G401.6 (cell line): ENCODE data around the gene FCHO1.
"Not testable (repeated sequence)": the region's sequence is repeated elsewhere in the genome, so short reads cannot be mapped to it uniquely, and the experiment has no call there.

ENCODE experiments used
- FAIRE-seq: peaks from 2 replicates; lab custom pipeline; 2012; peaks lifted over from hg19 to GRCh38; lab: Jason Lieb, UNC

The FCHO1 gene

DNA sequence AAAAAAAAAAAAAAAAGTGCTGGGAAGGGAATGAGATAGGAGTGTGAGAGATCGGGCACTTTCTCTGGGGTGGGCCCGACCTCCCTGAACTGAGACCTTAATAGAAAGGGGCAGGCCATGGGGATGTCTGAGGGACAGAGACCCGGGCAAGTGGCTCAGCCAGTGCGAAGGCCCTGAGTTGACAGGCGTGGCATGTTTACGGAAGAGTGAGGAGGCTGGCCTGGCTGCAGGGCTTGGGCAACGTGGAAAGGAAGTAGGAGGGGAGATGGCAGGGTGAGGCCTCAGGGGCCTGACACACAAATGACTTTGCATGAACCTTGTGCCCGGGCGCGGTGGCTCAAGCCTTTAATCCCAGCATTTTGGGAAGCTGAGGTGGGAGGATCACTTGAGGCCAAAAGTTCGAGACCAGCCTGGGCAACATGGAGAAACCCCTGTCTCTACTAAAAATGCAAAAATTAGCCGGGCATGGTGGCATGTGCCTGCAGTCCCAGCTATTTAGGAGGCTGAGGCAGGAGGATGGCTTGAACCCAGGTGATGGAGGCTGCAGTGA is 13.9 kb downstream of the FCHO1 start:
- FAIRE-seq = no peak

DNA sequence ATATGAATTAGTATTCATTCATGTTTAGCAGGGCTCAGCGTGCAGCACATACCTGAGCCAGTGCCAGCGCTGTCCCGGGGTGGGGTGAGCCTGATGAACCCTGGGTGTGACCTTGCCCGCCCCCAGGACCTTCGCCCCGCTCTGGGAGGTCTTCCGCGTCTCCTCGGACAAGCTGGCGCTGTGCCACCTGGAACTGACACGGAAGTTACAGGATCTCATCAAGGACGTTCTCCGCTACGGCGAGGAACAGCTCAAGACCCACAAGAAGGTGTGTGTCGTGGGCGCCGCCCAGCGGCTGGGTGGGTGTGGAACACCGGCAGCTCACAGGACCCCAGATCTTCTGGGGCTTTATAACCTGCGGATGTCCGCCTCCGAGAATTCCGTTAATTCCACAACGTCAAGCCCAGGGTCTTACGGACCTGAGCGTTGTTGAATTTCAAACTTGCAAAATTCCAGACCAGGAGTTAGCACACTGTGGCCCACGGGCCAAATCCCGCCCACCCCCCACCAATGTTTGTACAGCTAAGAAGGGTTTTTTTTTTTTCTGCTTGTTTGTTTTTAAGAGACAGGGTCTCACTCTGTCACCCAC is 15.4 kb downstream of the FCHO1 start:
- peak; percentile 93 for FAIRE-seq

DNA sequence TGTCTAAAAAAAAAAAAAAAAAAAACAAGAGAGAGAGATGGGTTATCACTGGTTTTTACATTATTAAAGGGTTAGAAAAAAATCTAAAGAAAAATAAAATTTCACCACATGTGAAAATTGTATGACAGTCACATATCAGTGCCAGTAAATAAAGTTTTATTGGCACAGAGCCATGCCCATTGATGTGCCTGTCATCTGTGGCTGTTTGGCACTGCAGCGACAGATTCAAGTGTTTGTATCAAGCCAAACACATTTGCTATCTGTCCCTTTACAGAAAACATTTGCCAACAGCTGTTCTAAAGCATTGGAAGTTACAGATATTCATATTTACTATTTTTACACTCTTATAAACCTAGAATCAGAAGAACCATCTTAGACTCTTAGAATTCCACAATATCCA is 16.3 kb downstream of the FCHO1 start:
- no peak for FAIRE-seq

DNA sequence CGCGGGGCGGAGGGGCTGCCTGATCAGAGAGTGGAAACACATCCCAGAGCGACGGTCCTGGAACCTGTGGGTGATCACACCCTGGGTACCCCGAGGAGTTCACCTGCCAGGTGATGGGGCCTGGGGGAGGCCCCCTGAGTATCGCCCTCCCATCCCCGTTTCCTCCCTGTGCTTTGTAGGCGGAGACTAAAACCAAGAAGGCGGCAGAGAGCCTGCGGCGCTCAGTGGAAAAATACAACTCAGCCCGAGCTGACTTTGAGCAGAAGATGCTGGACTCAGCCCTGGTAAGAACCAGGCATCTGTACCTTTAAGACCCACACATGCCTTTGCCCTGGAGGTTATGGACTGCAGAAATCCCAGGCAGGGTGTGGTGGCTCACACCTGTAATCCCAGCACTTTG is 19.3 kb downstream of the FCHO1 start:
- no peak for FAIRE-seq

DNA sequence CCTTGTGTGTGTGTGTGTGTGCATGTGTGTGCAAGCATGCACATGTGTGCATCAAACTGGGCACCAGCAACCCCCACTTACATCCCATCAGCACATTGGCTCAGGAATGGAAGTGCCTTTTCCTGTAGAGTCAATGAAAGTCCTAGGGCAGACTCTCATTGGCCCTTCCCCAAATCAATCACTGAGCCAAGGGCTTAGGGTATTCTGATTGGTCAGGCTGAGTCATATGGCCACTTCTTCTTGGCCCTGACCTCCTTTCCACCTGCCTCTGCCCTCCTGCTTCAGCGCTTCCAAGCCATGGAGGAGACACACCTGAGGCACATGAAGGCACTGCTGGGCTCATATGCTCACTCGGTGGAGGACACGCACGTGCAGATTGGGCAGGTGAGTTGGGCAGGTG is 20.9 kb downstream of the FCHO1 start:
- FAIRE-seq = no peak

DNA sequence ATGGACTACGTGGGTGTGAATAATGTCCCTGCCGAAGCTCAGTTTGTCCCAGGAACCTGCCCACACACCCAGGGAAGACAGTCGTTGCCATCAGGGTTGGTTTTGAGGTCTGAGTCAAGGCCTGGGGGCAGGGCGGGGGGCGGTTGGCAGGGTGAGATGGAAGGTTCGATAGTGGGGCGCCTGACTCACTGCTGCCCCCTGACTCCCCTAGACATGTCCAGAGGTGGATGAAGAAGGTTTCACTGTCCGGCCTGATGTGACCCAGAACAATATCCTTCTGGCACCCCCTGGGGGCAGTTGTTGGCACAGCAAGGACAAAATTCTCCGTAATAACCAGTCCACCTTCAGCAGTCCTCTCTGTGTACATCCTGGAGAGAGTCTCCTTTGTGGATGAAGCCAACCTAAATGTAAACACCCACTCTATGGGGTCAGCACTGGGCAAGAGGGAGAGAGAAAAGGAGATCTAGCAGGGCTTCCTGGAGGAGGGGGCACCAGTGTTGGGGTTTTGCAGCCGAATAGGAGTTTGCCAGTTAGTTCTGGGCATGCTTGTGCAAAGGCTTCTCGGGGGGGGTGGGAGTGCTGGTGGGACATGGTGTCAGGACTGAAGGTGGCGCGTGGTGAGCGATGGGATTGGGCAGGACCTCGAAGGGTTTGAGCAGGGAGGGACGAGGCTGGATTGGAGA is 24.1 kb downstream of the FCHO1 start:
- peak; percentile 81 for FAIRE-seq

DNA sequence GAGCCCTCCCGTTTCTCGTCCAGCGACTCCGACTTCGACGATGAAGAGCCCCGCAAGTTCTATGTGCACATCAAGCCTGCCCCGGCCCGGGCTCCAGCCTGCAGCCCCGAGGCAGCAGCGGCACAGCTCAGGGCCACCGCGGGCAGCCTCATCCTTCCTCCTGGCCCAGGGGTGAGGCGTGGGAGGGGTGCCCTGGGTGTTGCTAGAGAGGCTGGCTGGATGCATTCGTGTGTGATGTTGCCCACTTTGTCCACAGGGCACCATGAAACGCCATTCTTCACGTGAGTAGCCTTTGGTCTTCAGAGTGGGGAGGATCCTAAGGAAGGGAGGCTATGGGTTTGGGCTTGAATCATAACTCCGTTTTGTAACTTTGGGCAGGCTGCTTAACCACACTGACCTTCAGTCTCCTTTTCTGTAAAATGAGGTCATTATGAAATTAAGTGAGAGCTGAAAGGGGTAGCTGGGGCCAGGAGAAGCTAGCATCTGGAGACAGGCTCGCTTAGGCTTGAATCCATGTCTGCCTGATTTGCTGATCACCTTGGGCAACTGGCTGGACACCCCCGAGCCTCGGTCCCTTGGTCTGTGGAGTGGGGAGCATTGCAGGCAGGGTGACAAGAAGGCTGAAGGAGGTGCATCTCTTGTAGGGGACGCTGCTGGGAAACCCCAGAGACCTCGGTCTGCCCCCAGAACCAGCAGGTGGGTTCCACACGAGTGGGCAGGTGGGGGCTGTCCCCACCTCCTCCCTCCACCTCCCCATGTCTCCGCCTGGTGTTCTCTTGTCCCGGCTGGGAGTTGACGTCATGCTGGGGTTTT is 24.9 kb downstream of the FCHO1 start:
- FAIRE-seq = no peak

DNA sequence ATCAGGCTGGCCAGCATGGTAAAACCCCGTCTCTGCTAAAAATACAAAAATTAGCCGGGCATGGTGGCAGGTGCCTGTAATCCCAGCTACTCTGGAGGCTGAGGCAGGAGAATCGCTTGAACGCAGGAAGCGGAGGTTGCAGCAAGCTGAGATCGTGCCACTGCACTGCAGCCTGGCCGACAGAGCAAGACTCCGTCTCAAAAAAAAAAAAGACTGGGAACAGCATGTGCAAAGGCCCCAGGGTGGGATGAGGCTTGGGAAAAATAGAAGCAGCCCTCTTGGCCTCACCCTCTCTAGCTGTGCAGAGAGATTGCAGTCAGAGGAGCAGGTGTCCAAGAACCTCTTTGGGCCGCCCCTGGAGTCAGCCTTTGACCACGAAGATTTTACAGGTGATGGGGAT is 26.6 kb downstream of the FCHO1 start:
- FAIRE-seq = not testable (repeated sequence)

DNA sequence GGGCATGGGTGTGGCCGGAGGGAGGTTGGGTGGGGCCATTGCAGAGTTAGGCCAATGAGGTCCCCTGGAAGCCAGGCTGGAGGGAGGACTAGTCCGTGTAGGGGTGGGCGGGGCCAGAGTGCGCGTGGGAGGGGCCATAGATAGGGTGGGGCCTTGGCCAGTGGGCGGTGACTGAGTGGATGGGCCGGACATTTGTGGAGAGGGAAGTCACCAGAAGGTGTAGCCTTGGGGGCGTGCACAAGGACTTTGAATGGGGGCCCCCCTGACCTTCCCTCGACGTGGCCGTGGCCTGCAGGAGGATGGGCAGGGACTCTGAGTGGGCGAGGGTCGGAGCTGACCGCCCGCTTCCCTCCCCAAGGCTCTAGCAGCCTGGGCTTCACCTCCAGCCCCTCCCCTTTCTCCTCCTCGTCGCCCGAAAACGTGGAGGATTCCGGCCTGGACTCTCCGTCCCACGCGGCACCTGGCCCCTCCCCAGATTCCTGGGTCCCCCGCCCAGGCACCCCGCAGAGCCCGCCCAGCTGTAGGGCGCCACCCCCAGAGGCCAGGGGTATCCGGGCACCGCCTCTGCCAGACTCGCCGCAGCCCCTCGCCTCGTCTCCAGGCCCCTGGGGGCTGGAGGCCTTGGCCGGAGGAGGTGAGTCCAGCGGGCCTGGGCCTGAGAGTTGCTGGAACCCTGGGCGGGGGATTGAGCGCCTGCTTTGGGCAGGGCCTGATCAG is 27.1 kb downstream of the FCHO1 start:
- no peak for FAIRE-seq

DNA sequence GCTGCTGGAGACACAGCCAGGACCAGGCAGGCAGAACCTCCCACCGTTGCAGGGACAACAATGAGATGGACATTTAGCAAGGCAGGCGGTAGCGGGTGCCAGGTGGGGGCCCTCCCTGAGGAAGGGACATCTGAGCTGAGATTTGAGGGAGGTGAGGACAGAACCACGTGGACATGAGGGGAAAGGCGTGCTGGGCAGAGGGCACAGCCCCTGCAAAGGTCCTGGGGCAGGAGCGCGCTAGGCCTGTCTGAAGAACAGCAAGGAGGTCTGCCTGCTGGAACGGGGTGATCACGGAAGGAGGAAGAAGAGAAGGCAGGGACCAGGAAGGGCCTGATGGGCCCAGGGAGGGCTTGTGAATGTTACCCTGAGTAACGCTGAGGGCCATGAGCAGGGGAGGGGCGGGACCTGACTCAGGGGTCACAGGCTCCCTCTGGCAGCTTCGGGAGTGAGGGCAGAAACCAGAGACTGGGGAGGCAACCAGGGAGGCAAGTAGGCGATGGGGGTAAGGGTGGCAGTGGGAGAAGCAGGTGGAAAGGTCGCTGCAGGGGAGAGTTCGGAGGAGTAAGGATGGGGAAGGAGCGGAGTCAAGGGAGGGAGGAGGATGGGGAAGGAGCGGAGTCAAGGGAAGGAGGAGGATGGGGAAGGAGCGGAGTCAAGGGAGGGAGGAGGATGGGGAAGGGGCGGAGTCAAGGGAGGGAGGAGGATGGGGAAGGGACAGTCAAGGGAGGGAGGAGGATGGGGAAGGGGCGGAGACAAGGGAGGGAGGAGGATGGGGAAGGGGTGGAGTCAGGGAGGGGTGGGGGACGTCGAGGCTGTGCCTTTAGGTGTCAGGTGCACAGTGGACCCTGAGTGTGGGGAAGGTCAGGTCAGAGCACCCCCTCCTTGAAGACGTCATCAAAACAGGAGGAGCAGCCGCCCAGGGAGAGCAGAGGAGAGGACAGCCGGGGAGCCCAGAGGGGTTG is 28.0 kb downstream of the FCHO1 start:
- no peak for FAIRE-seq

DNA sequence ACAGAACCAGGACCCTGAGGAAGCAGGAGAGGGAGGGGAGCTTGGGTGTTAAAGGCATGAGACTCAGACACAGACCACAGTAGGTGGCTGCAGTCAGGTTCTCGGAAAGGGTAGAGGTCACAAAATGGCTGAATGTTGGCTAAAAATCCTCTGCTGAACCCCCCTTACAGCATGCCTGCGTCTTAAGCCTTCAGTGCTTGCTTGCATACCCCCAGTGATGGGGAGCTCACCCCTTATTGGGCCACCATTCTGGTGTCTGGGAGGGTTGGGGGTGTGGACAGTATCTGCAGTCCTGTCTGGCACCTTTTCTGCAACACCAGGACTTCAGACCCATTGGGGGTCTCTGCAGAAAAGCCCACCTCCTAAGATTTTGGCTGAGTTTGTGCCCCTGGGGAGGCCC is 29.5 kb downstream of the FCHO1 start:
- FAIRE-seq = no peak

DNA sequence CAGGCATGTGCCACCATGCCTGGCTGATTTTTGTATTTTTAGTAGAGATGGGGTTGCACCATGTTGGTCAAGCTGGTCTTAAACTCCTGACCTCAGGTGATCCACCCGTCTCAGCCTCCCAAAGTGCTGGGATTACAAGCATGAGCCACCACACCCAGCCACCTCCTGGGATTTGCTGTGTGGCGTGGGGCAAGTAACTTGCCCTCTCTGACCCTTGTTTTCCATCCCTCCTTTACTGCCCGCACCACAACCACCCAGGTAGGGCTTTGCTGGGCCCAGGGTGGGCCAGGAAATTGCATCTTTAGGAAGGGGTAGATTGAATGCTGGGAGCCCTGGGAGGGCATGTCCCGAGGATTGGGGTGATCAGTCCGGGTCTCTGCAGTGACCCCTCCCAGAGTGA is 32.4 kb downstream of the FCHO1 start:
- FAIRE-seq = not testable (repeated sequence)

DNA sequence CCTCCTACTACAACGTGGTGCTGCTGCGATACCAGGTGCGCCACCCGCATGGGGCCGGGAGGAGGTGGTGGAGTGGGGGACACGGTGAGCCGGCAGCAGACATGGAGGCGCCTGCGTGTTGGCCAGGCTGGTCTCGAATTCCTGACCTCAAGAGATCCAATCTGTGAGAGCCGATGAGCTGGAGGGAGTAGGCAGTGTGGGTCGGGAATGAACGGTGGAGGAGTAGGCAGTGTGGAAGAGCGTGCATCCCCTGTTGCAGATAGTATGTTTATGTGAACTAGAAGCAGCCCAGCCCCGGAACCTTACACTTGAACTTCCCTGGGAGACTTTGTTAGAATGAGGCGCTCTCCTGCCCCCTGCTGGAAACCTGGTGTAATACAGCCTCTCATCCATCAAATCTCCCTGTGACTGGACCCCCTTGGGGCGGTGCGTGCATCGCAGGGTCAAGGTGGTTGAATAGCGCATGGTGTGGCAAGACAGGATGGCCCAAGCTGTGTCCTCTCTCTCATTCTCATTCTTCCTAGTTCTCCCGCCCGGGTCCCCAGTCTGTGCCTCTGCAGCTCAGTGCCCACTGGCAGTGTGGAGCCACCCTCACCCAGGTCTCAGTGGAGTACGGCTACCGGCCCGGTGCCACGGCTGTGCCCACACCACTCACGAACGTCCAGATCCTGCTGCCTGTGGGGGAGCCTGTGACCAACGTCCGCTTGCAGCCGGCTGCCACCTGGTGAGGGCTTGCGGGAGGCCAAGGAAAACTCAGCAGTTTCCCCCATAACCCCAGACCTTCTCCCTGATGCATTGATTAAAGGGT is 33.1 kb downstream of the FCHO1 start:
- peak; percentile 91 for FAIRE-seq

DNA sequence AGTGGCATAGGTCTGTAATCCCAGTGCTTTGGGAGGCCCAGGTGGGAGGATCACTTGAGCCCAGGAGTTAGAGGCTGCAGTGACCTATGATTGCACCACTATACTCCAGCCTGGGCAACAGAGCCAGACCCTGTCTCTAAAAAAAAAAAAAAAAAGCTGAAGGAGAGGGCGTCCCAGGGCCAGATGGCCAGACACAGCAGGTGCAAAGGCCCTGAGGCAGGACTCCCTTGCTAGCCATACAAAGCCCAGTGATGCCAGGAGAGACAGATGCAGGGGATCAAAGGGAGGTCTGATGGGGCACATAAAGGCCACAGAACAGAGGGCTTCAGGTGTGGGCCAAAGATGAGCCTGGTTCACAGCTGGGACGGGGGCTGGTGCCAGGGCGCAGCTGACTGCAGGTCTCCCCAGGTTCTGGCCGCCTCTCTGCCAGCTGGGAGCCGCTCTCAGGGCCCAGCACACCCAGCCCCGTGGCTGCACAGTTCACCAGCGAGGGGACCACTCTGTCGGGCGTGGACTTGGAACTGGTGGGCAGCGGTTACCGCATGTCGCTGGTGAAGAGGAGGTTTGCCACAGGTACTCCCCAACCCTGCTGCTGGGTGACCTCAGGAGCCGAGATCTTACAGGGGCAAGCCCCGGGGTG is 36.1 kb downstream of the FCHO1 start:
- FAIRE-seq = no peak

DNA sequence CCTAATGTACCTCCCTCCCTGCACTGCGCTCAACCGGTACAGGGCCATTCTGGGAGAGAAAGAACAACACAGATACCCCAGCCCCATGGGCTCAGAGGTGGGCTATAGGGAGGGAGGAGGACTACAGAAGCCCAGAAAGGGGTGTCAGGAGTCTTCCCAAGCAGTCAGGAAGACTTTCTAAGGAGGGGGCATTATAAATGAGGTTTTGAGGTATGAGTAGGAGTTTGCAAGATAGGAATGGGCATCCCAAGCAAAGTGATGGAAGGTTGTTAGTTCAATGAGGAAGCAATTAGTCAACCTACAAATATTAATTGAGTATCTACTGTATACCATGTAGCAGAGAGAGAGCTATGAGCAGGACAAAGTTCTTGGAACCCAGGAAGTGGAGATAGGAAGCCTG is 37.4 kb downstream of the FCHO1 start:
- no peak for FAIRE-seq

DNA sequence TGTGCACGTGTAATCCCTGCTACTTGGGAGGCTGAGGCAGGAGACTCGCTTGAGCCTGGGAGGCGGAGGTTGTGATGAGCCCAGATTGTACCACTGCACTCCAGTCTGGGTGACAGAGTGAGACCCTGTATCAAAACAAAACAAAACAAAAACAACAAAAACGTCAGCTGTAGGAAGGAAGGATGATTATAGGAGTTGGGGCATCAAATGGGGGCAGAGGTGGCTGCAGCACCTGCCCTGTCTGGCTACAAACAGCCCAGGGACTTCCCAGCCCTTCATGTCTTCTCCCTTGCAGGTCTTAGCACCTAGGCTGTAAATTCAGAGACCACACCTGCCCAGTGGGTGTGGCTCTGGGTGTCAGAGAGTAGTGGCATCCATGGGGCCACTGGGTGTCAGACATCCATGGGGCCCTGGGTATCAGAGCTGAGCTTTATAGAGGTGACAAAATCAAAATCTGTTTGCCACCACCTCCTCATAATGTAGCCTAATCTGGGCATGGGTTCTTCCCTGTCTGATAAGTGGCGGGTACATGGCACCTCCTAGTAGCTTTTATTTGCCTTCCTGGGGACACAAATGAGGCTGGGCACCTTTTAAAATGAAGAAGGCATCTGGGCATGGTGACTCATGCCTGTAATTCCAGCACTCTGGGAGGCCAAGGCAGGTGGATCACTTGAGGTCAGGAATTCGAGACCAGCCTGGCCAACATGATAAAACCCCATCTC is 38.9 kb downstream of the FCHO1 start:
- no peak for FAIRE-seq

DNA sequence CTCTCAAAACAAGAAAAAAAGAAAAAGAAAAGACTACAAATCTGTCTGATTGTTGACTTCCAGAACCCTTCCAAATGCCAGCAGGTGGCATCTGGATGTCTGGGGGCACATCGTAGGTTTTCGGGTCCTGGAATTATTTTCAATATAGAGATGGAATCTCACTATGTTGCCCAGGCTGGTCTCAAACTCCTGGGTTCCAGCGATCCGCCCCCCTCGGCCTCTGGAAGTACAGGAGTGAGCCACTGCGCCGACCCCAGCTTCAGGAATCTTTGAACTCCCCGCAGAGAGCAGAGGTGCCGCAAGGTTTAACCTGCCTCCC is 43.1 kb downstream of the FCHO1 start:
- FAIRE-seq = no peak

DNA sequence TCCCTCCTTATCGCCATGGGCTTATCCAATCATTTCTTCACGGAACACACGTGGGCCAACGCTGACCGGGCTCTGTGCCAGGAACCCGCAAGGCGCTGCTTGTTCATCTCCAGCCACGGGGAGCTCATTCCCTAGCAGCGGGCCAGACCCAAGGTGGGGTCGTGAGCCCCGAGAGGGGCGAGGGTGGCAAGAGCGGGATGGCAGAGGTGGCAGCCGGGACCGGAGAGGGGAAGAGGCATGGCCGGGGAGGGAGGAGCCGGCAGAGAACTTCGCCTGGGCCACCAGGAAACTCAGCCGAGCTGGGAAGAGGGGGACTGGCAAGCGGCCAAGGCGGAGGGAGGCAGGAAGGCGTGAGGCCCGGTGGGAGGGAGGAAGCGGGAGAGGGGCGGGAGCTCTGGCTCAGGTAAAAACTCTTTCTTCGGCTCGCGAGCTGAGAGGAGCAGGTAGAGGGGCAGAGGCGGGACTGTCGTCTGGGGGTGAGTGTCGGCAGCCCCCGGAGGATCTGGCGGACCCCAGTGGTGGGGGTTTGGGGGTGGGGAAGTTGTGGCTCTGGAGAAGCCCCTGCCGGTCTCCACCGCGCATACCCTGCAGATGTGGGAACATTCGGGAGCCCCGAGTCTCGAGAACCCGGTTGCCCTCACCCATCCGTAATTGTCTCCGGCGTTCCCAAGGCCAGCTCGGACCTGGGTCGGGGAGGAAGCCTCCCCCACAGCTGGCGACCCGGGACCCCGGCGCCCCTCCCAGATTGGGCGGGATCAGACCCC is 43.6 kb downstream of the FCHO1 start, which contains the start of gene B3GNT3:
B3GNT3 (plus strand) TSS at position 408 of the 764 bp plus-strand sequence. CDS start 12,670 bp downstream, outside the sequence.
- no peak for FAIRE-seq

DNA sequence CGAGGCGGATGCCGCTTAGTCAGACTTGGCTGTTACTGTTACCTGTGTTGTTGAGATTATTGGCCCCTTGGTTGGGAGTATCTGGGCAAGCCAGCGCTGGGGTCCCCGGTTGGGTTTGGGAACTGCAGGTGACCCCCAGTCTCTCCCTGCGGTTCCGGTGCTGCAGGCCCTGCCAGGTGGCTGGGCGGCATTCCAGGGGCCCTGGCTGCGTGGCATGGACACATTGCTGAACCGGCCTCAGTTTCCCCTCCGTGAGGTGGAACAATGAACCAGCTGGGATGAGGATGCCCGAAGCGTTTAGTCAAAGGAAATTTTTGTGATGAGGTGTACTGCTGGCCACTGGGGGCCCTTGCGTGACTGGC is 44.2 kb downstream of the FCHO1 start:
- no peak for FAIRE-seq
